ENCODE data around the gene PCSK4.

The PCSK4 gene

DNA sequence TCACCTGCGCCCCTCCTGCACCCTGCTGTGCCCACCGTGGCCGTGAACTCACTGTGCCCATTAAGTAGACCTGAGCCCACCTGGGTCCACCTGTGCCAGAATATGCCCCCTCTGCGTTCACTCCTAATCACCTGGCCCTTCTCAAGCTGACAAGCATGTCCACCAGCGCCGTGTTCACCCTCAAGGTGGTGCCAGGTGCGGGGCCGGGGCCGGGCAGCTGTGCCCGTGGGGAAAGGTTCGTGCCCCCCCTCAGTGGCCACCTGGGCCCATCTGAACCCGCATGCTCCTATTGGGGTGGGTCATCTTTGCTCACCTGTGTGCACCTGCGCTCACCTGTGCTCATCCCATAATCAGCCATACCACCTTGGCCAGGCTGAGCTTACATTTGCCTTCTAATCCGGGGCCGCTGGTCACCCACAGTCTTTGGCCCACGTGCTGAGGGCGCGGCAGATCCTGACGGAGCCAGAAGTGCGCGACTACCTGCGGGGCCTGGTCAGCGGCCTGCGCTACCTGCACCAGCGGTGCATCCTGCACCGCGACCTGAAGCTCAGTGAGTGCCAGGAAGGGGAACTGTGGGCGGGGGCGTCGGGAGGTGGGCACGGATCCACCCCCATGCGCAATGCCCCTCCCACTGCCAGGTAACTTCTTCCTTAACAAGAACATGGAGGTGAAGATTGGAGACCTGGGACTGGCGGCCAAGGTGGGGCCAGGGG lies 36.1 kb upstream of the PCSK4 start:
- DNase-seq (ENCODE audit: extremely low spot score): no peak
- TF ChIP-seq, protein P1, sequence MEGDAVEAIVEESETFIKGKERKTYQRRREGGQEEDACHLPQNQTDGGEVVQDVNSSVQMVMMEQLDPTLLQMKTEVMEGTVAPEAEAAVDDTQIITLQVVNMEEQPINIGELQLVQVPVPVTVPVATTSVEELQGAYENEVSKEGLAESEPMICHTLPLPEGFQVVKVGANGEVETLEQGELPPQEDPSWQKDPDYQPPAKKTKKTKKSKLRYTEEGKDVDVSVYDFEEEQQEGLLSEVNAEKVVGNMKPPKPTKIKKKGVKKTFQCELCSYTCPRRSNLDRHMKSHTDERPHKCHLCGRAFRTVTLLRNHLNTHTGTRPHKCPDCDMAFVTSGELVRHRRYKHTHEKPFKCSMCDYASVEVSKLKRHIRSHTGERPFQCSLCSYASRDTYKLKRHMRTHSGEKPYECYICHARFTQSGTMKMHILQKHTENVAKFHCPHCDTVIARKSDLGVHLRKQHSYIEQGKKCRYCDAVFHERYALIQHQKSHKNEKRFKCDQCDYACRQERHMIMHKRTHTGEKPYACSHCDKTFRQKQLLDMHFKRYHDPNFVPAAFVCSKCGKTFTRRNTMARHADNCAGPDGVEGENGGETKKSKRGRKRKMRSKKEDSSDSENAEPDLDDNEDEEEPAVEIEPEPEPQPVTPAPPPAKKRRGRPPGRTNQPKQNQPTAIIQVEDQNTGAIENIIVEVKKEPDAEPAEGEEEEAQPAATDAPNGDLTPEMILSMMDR (IDR thresholded peaks at IDR 0.05; ENCODE audit: control extremely low read depth, extremely low read depth, low read depth, missing control alignments): no peak
- ChIA-PET CTCF (interaction anchor here (1.4 kb wide), 1 partner anchor 20 kb away, joined by 6 read pairs; no protein-coding TSS in a partner anchor), POLR2A (interaction anchor here (1.1 kb wide), 1 partner anchor 146 kb away, joined by 3 read pairs; no protein-coding TSS in a partner anchor)

DNA sequence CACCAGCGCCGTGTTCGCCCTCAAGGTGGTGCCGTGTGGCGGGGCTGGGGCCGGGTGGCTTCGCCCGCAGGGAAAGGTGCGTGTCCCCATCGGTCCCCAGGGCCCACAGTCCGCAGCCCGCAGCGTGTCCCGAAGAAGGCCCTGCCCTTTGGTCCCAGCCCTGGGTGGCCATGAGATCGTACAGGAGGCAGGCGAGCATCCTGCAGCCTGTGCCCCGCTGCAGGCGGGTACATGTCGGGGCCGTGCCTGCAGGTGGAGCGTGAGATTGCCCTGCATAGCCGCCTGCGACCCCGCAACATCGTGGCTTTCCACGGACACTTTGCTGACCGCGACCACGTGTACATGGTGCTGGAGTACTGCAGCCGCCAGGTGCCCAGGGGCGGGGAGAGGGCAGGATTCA lies 35.2 kb upstream of the PCSK4 start:
- ChIA-PET POLR2A (no interaction called here), CTCF (interaction anchor here (1.4 kb wide), 1 partner anchor 21 kb away, joined by 6 read pairs; no protein-coding TSS in a partner anchor)
- TF ChIP-seq, protein P1 (IDR thresholded peaks at IDR 0.05; ENCODE audit: control extremely low read depth, extremely low read depth, low read depth, missing control alignments): no peak
- DNase-seq (ENCODE audit: extremely low spot score): no peak

DNA sequence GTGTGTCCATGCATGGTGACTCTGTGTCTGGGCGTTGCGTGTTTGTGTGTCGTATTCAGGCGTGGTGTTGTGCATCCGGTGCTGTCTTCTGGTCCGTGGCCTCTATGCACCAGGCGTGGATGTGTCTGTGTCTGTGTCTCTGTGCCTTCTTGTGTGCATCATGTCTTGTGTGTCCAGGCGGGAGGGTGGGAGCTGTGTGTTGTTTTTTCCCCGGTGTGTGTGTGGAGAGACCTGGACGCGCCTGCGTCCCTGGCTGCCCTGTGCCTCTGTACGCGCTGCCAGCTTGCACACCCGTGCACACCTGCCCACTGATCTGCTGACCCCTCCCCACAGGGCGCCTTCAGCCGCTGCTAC lies 34.8 kb upstream of the PCSK4 start:
- no peak for DNase-seq (ENCODE audit: extremely low spot score)
- TF ChIP-seq, protein P1 (IDR thresholded peaks at IDR 0.05; ENCODE audit: control extremely low read depth, extremely low read depth, low read depth, missing control alignments): no peak
- POLR2A ChIA-PET: no interaction called here
- CTCF ChIA-PET: interaction anchor here (1.4 kb wide), 1 partner anchor 21 kb away, joined by 6 read pairs; no protein-coding TSS in a partner anchor

DNA sequence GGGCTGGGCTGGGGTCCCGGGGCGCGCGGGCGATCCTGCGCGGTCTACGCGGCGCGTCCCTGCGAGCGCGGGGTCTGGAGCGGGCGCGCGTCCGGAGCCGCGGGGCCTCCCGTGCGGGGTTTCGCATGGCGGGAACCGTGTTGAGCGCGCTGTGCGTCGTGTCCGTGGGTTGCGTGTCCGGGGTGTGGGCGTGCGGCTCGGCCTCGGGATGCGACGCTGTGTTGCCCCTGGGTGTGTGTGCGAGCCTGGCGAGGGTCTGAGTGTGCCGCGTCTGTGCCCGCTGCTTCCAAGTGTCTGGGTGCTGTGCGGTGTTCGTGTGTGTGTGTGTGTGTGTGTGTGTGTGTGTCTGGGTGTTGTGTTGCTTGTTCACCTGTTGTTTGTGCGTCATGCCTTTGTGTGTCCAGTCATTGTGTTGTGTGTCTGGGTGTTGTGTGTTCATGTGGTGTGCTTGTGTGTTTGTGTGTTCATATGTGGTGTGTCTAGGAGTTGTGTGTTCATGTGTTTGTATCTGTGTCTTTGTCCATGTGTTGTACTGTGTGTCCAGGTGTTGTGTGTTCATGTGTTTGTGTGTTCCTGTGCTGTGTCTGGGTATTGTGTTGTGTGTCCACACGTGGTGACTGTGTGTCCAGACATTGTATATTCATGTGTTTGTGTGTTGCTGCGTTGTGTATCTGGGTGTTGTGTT lies 34.3 kb upstream of the PCSK4 start:
- TF ChIP-seq, protein P1 (IDR thresholded peaks at IDR 0.05; ENCODE audit: control extremely low read depth, extremely low read depth, low read depth, missing control alignments): no peak
- ChIA-PET CTCF (no interaction called here), POLR2A (no interaction called here)
- no peak for DNase-seq (ENCODE audit: extremely low spot score)

DNA sequence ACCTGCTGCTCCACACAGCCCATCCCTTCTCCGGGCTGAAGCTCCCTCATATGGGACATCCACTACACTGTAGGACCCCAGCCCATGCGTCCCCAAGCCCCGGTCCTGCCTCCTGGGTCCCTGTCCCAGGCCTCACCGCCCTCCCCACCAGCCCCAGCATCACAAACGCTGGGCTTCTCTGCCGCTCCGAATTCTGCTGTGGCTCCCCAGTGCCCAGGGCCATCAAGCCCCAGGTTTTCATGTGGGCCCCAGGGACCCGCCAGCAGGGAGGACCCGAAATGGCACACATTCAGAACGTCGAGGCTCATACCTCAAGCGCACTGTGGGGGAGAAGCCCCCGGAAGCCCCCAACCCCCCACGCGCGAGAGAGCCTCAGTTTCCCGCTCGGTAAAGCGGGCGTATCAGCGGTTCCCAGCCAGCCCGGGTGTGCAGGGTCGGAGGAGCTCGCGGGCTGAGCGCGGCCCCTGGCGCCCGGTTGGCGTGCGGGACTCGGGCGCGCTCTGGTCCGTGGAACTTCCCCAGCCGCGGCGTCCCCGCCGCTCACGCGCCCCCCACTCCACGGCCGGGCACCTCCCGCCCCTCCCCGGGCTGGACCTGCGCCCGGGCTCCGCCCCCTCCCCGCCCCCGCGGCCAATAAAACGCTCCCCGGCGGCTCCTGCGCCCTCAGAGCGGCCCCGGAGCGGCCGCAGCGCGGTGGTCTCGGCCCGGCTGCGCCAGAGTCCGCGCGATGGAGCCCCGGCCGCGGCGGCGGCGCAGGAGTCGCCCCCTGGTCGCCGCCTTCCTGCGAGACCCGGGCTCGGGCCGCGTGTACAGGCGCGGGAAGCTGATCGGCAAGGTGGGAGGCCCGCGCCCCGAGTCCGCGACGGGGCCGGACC lies 33.5 kb upstream of the PCSK4 start, which contains the start of gene PLK5:
TSS of gene PLK5 (plus strand) at position 666 of the 875 bp plus-strand sequence. CDS start 2,920 bp downstream, outside the sequence.
- CTCF ChIA-PET: no interaction called here
- TF ChIP-seq, protein P1 (IDR thresholded peaks at IDR 0.05; ENCODE audit: control extremely low read depth, extremely low read depth, low read depth, missing control alignments): no peak
- no peak for DNase-seq (ENCODE audit: extremely low spot score)
- POLR2A ChIA-PET: no interaction called here

DNA sequence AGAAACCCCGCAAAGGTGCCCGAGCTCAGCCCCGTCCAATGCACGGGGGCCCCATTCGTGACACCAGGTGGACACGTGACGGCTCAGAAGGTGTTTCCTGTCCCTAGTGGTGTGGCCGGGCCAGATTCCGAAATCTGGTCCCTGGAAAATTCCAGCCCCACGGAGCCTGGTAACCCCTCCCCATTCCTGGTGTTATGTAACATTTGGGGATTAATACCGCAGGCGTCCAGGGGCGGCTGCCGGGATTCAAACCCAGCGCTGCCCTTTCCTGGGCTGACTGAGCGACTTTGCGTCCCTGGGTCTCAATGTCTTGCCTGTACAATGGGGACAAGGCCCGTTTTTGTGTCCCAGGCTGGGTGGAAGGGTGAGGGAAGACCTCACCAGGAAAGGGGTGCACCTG lies 32.7 kb upstream of the PCSK4 start:
- DNase-seq (ENCODE audit: extremely low spot score): no peak
- POLR2A ChIA-PET: no interaction called here
- TF ChIP-seq, protein P1 (IDR thresholded peaks at IDR 0.05; ENCODE audit: control extremely low read depth, extremely low read depth, low read depth, missing control alignments): no peak
- CTCF ChIA-PET: interaction anchor here (1.9 kb wide), 1 partner anchor 24 kb away, joined by 7 read pairs; no protein-coding TSS in a partner anchor
